Prostate gland (tissue), 2 donors: Measurements from ENCODE around the gene KIAA0825.

Experiments used
- CTCF ChIP-seq, 4 experiments: fragments of 200-600 bp in 2 of 4; fragments of 450-650 bp in 2 of 4; sonication (generic) in 2 of 4; IDR thresholded peaks; 1 replicate in 3 of 4; 2 replicates in 1 of 4; pipeline ENCODE4 v1.5.1; 2016 to 2019; ENCODE audit warnings: antibody characterized with exemption in 4 of 4, mild to moderate bottlenecking in 2 of 4, moderate library complexity in 2 of 4
- POLR2A ChIP-seq: fragments of 450-650 bp; IDR thresholded peaks from one replicate; pipeline ENCODE4 v1.6.1; 2016; ENCODE audit warnings: antibody characterized with exemption, mild to moderate bottlenecking
- POLR2AphosphoS5 ChIP-seq: sonication (generic); formaldehyde crosslinking; IDR thresholded peaks from one replicate; pipeline ENCODE4 v1.6.1; 2017; ENCODE audit warnings: antibody characterized with exemption

GRCh38 chr5:94562327-94562971 is 56.0 kb downstream of the KIAA0825 start:
- TF ChIP-seq POLR2AphosphoS5 (no peak), CTCF (IDR thresholded peaks at IDR 0.05) (no peak), POLR2A (no peak)
